ENCODE data around the gene NEMP1.

DNA sequence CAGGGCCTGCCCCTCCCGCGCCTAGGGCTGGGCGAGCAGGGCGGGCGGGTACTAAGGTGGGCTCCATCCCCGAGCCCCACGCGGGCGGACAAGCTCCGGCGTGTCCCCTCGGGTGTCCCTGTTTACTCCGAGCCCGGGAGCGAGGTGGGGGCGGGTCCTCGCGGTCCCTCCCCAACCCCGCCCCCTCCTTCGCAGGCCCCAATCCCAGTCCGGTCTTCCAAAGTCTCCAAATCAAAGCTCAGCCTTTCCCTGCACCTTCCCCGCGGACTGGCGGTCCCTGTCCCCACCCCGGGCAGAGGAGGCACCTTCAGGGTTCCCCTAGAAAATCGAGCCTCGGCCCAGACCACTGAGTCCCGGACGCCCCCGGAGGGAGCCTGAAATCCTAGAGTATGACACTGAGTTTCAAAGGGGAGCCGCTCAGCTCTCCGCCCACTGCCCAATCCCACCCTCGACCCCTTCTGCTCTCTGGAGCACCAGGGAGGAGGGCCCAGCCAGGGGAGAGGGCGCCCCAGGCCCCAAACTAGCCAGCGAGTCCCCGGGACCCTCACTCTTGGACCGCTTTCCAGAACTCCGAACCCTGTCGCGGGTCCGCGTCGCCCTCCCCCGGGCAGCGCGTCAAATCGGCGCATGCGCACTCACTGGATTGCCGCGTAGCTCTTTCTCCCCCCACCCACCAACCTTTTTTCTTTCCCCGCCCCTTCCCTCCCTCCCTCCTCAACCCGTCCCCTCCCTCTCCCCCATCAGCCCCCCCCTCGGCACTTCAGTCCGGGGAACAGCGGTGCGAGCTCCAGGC is 49.3 kb upstream of the NEMP1 start, which contains the start of gene LRP1:
- TF ChIP-seq, protein P1, sequence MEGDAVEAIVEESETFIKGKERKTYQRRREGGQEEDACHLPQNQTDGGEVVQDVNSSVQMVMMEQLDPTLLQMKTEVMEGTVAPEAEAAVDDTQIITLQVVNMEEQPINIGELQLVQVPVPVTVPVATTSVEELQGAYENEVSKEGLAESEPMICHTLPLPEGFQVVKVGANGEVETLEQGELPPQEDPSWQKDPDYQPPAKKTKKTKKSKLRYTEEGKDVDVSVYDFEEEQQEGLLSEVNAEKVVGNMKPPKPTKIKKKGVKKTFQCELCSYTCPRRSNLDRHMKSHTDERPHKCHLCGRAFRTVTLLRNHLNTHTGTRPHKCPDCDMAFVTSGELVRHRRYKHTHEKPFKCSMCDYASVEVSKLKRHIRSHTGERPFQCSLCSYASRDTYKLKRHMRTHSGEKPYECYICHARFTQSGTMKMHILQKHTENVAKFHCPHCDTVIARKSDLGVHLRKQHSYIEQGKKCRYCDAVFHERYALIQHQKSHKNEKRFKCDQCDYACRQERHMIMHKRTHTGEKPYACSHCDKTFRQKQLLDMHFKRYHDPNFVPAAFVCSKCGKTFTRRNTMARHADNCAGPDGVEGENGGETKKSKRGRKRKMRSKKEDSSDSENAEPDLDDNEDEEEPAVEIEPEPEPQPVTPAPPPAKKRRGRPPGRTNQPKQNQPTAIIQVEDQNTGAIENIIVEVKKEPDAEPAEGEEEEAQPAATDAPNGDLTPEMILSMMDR (IDR thresholded peaks at IDR 0.05): no peak
- TF ChIP-seq POLR2A (IDR thresholded peaks at IDR 0.05; ENCODE audit: low read length) (peak; percentile 62), EP300 (IDR thresholded peaks at IDR 0.05) (no peak), KDM1A (IDR thresholded peaks at IDR 0.05; ENCODE audit: low read depth) (no peak), CEBPB (IDR thresholded peaks at IDR 0.05) (no peak)
- TF ChIP-seq, protein P2, sequence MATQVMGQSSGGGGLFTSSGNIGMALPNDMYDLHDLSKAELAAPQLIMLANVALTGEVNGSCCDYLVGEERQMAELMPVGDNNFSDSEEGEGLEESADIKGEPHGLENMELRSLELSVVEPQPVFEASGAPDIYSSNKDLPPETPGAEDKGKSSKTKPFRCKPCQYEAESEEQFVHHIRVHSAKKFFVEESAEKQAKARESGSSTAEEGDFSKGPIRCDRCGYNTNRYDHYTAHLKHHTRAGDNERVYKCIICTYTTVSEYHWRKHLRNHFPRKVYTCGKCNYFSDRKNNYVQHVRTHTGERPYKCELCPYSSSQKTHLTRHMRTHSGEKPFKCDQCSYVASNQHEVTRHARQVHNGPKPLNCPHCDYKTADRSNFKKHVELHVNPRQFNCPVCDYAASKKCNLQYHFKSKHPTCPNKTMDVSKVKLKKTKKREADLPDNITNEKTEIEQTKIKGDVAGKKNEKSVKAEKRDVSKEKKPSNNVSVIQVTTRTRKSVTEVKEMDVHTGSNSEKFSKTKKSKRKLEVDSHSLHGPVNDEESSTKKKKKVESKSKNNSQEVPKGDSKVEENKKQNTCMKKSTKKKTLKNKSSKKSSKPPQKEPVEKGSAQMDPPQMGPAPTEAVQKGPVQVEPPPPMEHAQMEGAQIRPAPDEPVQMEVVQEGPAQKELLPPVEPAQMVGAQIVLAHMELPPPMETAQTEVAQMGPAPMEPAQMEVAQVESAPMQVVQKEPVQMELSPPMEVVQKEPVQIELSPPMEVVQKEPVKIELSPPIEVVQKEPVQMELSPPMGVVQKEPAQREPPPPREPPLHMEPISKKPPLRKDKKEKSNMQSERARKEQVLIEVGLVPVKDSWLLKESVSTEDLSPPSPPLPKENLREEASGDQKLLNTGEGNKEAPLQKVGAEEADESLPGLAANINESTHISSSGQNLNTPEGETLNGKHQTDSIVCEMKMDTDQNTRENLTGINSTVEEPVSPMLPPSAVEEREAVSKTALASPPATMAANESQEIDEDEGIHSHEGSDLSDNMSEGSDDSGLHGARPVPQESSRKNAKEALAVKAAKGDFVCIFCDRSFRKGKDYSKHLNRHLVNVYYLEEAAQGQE (IDR thresholded peaks at IDR 0.05): no peak
